NCI-H146 (cell line): Measurements from ENCODE around the gene SSBP1.
A peak's percentile ranks its signal among the peaks of the same experiment; 100 is the strongest.
"Not testable (repeated sequence)": the region's sequence is repeated elsewhere in the genome, so short reads cannot be mapped to it uniquely, and the experiment has no call there.

Source experiments
- DNase-seq: peaks from one replicate; lab custom pipeline; 2025; lab: John Stamatoyannopoulos, UW

Gene SSBP1

DNA sequence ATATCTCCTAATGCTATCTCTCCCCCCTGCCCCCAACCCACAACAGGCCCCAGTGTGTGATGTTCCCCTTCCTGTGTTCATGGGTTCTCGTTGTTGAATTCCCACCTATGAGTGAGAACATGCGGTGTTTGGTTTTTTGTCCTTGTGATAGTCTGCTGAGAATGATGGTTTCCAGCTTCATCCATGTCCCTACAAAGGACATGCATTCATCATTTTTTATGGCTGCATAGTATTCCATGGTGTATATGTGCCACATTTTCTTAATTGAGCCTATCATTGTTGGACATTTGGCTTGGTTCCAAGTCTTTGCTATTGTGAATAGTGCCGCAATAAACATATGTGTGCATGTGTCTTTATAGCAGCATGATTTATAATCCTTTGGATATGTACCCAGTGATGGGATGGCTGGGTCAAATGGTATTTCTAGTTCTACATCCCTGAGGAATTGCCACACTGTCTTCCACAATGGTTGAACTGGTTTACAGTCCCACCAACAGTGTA, 32.0 kb downstream of the SSBP1 start:
- DNase-seq = not testable (repeated sequence)

DNA sequence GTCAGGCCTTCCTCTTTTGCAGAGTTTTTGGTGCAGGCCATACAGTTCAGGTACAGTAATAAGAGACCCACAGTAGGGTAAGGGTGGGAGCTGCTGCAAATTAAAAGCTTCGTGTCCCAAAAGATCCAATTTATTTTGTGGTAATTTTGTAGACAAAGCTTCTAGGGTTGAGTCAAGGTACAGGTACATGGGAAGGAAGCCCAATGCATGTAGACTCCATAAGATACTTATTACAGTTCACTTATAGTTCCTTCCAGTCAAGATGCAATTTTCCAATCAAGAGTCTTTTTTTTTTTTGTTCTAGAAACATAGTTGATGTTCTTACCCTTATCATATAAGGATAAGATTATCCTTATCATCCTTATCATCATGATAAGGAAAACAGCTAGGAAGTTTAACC, 38.2 kb downstream of the SSBP1 start, which contains the start of gene TAS2R4:
Gene TAS2R4, plus strand, starts transcription at position 301 of the 400 bp plus-strand sequence. CDS start 1,815 bp downstream, outside the sequence.
- DNase-seq = no peak

DNA sequence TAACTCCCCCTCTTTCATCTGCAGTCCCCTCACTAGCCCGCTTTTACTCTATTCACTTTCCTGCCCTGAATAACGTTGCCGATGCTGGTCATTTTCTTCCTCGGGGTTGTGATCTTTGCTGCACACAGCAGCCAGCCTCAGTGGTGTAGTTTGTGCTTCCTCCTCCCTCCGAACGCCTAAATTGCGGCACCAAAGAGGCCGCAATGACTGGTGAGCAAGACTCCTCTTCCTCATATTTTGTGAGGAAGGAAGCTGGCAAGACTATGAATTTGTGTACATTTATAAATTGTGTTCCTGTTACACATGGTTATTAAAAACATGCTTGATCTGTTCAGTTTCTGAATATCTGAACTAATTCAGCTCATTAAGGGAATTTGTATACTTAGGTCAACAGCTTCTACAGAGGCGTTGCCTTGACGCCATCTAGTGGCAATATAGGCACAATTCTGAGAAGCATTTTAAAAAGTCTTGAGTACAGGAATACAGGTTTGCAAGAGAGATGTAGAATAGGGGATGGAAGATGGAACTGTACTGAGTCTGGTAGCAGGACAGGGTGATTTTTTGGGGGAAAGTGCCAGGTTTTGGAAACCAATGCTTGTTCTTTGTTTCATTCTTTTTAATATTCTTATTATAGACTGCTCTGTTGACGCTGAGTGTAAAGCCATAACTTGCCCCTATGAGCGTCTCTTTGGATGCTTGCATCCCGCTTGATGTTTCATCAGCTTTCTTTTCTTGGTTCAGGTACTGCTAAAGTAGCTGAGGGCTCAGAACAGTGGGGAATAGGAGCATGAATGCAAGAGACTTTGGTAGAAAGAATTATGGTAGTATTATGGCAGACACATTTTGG, 47.8 kb downstream of the SSBP1 start:
- peak; percentile 42 for DNase-seq

DNA sequence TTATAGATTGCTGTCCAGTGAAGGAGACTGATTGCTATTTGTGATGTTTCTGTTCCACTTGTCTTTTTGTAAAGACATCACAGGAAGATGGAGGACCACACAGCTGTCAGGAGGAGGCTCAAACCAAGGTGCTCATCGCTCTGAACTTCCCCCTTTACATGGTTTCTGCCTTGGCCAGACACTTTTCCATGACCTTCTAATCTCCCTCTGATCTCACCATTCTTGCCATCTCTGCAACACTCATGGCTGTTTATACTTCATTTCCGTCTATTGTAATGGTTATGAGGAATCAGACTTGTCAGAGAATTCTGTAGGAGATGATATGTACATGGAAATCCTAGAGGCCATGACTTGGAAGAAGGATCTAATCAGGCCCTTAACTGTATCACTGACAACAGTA, 50.1 kb downstream of the SSBP1 start:
- no peak for DNase-seq

DNA sequence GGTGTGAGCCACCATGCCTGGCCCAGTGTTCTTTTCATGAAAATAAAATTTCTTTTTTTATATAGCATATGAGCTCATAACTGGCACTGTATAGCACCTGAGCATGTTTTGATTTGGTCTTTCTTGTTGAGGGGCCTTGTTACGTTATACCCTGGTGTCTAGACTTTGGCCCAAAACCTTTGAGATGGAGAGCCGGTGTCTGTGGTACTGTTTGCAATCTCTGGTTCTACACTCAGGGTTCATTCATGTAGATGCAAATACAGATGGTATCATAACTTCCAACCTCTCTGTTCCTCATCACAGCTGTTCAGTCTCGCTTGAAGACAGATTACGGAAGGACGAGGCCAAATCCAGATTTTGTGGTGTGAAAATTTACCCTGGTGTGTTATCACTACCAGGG, 51.8 kb downstream of the SSBP1 start, which contains the start of gene TAS2R5:
Gene TAS2R5, plus strand, starts transcription at position 301 of the 400 bp plus-strand sequence. CDS start 145 bp downstream, outside the sequence.
- no peak for DNase-seq

DNA sequence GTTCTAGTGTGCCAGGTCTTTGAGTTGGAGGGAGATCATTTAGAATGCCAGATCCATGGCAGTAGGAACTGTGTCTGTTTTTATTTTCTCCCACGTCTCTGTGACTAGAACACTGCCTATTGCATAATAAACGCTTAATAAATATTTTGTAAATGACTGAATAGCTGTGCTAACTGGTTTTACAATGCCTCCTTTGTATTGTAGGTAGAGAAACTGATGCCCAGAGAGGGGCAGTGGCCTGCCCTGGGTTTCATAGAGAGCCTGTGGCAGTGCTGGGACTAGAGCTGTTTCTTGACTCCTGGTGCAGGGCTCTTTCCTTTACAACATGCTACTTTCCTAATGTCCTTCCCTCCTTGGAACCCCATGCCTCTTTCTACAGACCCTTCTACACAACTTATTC, 54.4 kb downstream of the SSBP1 start:
- no peak for DNase-seq
